Transverse colon (tissue), 4 donors: ENCODE measurements around the gene CREBBP. TPM values are rescaled to one million over a fixed set of nuclear protein-coding genes. Genes with fewer than 3 reads are reported as not detected.

Experiments used
- DNase-seq: peaks from one replicate; pipeline ENCODE4 v3.0.0-alpha.2; 2019
- H3K27ac ChIP-seq, 4 donors: fragments of 200-600 bp; sonication (generic); 2 replicates each; pipeline ENCODE4 v1.5.1; 2016 to 2018; ENCODE audit warnings: inconsistent platforms in 4 of 4
- H3K27me3 ChIP-seq: fragments of 200-600 bp; sonication (generic); 2 replicates; pipeline ENCODE4 v1.5.1; 2017; ENCODE audit warnings: inconsistent platforms
- H3K36me3 ChIP-seq, 4 donors: fragments of 200-600 bp; sonication (generic); 2 replicates each; pipeline ENCODE4 v1.5.1; 2017 to 2019; ENCODE audit warnings: inconsistent platforms in 4 of 4
- H3K4me1 ChIP-seq, 4 donors: fragments of 200-600 bp; sonication (generic); 2 replicates each; pipeline ENCODE4 v1.5.1; 2017 to 2020; ENCODE audit warnings: inconsistent platforms in 4 of 4
- H3K4me3 ChIP-seq, 4 donors: fragments of 200-600 bp; sonication (generic); 1 replicate in 1 of 4; 2 replicates in 3 of 4; pipeline versions ENCODE4 v1.5.1 to v1.6.1; 2017 to 2019; ENCODE audit warnings: inconsistent platforms in 4 of 4
- H3K9me3 ChIP-seq, 2 donors: fragments of 200-600 bp; sonication (generic); 2 replicates each; pipeline ENCODE4 v1.5.1; 2017 to 2019; ENCODE audit warnings: inconsistent platforms in 2 of 2
- EP300 ChIP-seq: sonication (generic); formaldehyde crosslinking; IDR thresholded peaks from one replicate; pipeline ENCODE4 v1.6.1; 2017; ENCODE audit warnings: antibody characterized with exemption, low read depth
- POLR2A ChIP-seq: fragments of 450-650 bp; IDR thresholded peaks from one replicate; pipeline ENCODE4 v1.6.1; 2016; ENCODE audit warnings: antibody characterized with exemption, mild to moderate bottlenecking, moderate library complexity
- POLR2AphosphoS5 ChIP-seq, 3 donors: sonication (generic); formaldehyde crosslinking; IDR thresholded peaks; one replicate each; pipeline ENCODE4 v1.6.1; 2016; ENCODE audit warnings: antibody characterized with exemption in 3 of 3
- WGBS, 2 donors: methylation state at CpG; one replicate each; pipeline ENCODE4 v1.1.5; 2018; ENCODE audit warnings: low coverage in 1 of 2; 5-methylcytosine and 5-hydroxymethylcytosine counted together
- in situ Hi-C, 4 donors: fragments of 200-750 bp; cut with MboI; loops; one replicate each; pipeline versions ENCODE4 v1.15.0 to v1.15.1; 2017; ENCODE audit warnings: low sequenced_read_pairs in 3 of 4, low pct_ligation_motif_present in 1 of 4, low pct_unique_long_range_greater_than_20kb in 1 of 4
- intact Hi-C: fragments of 100-400 bp; cut with DNase I; formaldehyde crosslinking; loops from one replicate; pipeline ENCODE4 v1.15.1; 2023; ENCODE audit warnings: low total_unique reads
- total RNA-seq, 4 donors: library from RNA; depleted of rRNA; stranded (reverse); fragments of >200 nt; gene quantifications; one replicate each; pipeline ENCODE4 v1.1.0, GENCODE V29; 2016
- TF ChIP-seq, protein P1 (sequence below), 5 experiments: fragments of 200-600 bp in 3 of 5; fragments of 450-650 bp in 2 of 5; sonication (generic) in 3 of 5; IDR thresholded peaks; 1 replicate in 2 of 5; 2 replicates in 3 of 5; pipeline ENCODE4 v1.5.1; 2016 to 2017; ENCODE audit warnings: antibody characterized with exemption in 5 of 5, inconsistent platforms in 3 of 5, mild to moderate bottlenecking in 2 of 5, moderate library complexity in 1 of 5

The CREBBP gene
- total RNA-seq, 4 donors from 2014 or later: 52.4 to 235 (median 98.7) TPM

DNA sequence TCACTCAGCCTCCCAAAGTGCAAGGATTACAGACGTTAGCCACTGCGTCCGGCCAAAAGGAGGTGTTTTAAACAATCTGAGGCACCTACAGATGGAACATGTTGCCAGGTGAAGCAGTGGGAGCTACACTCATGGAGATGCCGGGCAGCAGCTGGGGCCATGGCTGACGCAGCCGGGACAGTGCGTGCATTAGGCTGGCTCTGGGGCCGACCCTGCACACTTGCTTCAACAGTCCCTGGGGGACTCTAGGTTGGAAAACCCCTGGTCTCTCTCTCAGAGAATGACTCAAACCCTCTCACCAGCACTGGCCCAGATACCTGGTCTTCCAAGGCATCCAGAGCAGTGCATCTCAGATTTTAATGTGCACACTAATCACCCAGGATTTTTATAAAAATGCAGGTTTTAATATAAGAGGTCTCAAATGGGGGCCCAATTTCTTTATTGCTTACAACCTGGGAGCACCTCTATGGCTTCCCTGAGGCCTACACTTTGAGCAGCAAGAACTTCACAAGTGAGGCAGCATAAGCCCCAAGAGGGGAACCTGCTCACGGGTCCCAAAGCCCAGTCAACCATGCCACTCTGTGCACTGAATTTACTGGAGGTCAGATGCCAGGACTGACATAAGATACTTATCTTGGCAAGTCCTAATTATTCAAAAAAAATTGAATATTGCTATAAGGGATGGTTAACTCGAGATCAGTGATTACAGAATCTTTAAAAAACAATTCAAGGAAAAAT, 92.4 kb downstream of the CREBBP start:
- 83 to 93% methylated on average over 2 to 10 of the region's 10 CpGs for WGBS, 2 donors
- in situ Hi-C loops (no loop called here), intact Hi-C loops (no loop called here)
- H3K27me3 ChIP-seq: no peaks in the 10 kb centered on the region
- TF ChIP-seq POLR2AphosphoS5 (IDR thresholded peaks at IDR 0.05): no peak
- no peak for TF ChIP-seq POLR2A
- TF ChIP-seq, protein P1, sequence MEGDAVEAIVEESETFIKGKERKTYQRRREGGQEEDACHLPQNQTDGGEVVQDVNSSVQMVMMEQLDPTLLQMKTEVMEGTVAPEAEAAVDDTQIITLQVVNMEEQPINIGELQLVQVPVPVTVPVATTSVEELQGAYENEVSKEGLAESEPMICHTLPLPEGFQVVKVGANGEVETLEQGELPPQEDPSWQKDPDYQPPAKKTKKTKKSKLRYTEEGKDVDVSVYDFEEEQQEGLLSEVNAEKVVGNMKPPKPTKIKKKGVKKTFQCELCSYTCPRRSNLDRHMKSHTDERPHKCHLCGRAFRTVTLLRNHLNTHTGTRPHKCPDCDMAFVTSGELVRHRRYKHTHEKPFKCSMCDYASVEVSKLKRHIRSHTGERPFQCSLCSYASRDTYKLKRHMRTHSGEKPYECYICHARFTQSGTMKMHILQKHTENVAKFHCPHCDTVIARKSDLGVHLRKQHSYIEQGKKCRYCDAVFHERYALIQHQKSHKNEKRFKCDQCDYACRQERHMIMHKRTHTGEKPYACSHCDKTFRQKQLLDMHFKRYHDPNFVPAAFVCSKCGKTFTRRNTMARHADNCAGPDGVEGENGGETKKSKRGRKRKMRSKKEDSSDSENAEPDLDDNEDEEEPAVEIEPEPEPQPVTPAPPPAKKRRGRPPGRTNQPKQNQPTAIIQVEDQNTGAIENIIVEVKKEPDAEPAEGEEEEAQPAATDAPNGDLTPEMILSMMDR (IDR thresholded peaks at IDR 0.05): no peak
- TF ChIP-seq EP300: no peak
- H3K27ac ChIP-seq: no peak overlapping the region
- H3K36me3 ChIP-seq: peaks cover 0 to 20% (median 6%) of the 10 kb centered on the region in 4 donors
- H3K4me1 ChIP-seq: peaks cover 0 to 5% (median 0%) of the 10 kb centered on the region in 4 donors
- no peaks in the 10 kb centered on the region for H3K9me3 ChIP-seq
- DNase-seq: no peak
- H3K4me3 ChIP-seq: no peak overlapping the region

DNA sequence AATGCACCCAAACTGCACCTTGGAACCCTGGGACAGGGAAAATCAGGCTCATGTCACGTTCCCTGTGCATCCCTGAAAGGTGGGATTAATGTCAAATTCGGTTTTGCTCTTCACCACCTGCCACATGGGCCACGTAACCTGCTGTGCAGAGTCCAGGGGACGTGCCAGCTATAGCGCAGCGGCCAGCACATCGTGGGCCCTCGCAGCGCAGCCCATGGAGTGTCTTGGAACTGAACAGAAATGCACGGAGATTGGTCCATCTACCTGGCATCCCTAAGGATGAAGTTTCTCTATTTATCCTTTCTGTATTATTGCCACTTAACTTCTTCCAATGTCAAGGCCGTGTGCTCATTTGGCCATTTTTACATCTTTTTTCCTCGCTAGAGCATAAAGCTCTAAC, 95.1 kb downstream of the CREBBP start:
- 80 to 97% methylated on average over 1 to 12 of the region's 12 CpGs for WGBS, 2 donors
- H3K27me3 ChIP-seq: no peaks in the 10 kb centered on the region
- in situ Hi-C loops (no loop called here), intact Hi-C loops (no loop called here)
- H3K9me3 ChIP-seq: no peaks in the 10 kb centered on the region
- no peak overlapping the region for H3K27ac ChIP-seq
- TF ChIP-seq, protein P1 (IDR thresholded peaks at IDR 0.05): no peak
- no peak for TF ChIP-seq POLR2AphosphoS5 (IDR thresholded peaks at IDR 0.05)
- no peak for TF ChIP-seq EP300
- TF ChIP-seq POLR2A: no peak
- DNase-seq: no peak
- H3K36me3 ChIP-seq: peaks cover 0 to 13% (median 5%) of the 10 kb centered on the region in 4 donors
- no peak overlapping the region for H3K4me3 ChIP-seq
- no peaks in the 10 kb centered on the region for H3K4me1 ChIP-seq

DNA sequence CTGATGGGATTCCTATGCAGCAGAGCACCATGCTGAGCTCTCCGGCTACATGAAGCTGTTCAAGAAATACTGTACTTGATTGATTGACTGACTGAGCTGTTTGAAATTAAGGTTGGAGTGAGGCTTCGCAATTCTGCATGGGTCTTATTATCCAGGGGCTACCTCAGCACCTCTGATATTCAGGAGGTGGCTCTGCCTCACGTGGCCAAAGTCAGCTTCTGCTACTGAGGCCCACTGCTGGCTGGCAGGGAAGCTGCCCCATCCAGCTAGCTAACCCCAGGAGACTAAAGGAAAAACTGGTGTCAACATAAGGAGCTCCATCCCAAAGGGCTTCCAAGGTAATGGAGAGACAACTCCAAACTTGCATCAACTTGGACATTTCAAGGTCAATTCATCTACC, 97.0 kb downstream of the CREBBP start:
- no peaks in the 10 kb centered on the region for H3K9me3 ChIP-seq
- no peak for TF ChIP-seq EP300
- no peak for TF ChIP-seq POLR2A
- no peaks in the 10 kb centered on the region for H3K4me1 ChIP-seq
- peaks cover 0 to 28% (median 14%) of the 10 kb centered on the region in 4 donors for H3K36me3 ChIP-seq
- DNase-seq: no peak
- no peak overlapping the region for H3K4me3 ChIP-seq
- intact Hi-C loops (no loop called here), in situ Hi-C loops (no loop called here)
- no peak overlapping the region for H3K27ac ChIP-seq
- WGBS, 2 donors: 87% methylated on average over 3 of the region's 3 CpGs; no CpG with 5 or more reads in 1 of the 2 donors
- no peaks in the 10 kb centered on the region for H3K27me3 ChIP-seq

- intact Hi-C loops: no loop called here
- TF ChIP-seq POLR2A (no peak), POLR2AphosphoS5 (IDR thresholded peaks at IDR 0.05) (no peak), EP300 (no peak)
- TF ChIP-seq, protein P1 (IDR thresholded peaks at IDR 0.05): no peak
- peaks cover 0 to 37% (median 17%) of the 10 kb centered on the region in 4 donors for H3K36me3 ChIP-seq
These were observed 97.9 kb downstream of the CREBBP start for GRCh38 chr16:3782566-3782965.

More at GRCh38 chr16:3782566-3782965, 97.9 kb downstream of the CREBBP start:
- no peak overlapping the region for H3K4me3 ChIP-seq
- WGBS, 2 donors: 92 to 96% methylated on average over 7 of the region's 7 CpGs
- no peak overlapping the region for H3K27ac ChIP-seq
- in situ Hi-C loops: no loop called here
- no peak for DNase-seq
- H3K27me3 ChIP-seq: no peaks in the 10 kb centered on the region
- H3K4me1 ChIP-seq: no peaks in the 10 kb centered on the region
- H3K9me3 ChIP-seq: no peaks in the 10 kb centered on the region
